Stimulated activated CD4-positive, alpha-beta T cell treated with anti-CD3 and anti-CD28 coated beads, Interleukin-4, amount 100 ng/mL, for 24 hours (primary cell): Measurements from ENCODE around the gene C8B.

ENCODE experiments used
- DNase-seq: peaks from one replicate; pipeline ENCODE4 v3.0.0-alpha.2; 2020

The C8B gene

DNA sequence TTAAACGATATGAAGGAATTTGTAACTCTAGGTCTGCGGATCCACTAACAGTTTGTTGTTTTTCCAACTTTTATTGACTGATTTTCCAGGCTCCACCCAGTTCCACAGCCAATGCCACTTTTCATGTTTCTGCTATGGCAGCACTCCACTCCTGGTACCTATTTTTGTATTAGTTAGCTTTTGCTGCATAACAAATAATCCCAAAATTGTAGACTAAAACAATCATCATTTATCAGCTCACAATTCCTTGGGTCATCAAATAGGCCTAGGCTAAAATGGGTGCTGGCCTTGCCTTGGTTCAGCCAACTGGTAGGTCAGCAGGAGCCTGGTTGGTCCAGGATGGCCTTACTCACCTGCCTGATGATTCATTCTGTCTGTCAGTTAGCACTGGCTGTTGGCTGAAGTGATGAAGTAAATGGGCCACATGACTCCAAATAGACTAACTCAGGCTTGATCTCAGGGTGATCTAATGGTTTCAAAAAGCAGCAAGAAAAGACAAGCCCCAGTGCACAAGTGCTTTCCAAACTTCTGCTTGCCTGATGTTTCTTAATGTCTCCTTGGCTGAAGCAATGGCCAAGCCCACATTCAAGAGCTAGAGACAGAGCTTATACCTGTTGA, 3.2 kb upstream of the C8B start:
- DNase-seq, result no peak

DNA sequence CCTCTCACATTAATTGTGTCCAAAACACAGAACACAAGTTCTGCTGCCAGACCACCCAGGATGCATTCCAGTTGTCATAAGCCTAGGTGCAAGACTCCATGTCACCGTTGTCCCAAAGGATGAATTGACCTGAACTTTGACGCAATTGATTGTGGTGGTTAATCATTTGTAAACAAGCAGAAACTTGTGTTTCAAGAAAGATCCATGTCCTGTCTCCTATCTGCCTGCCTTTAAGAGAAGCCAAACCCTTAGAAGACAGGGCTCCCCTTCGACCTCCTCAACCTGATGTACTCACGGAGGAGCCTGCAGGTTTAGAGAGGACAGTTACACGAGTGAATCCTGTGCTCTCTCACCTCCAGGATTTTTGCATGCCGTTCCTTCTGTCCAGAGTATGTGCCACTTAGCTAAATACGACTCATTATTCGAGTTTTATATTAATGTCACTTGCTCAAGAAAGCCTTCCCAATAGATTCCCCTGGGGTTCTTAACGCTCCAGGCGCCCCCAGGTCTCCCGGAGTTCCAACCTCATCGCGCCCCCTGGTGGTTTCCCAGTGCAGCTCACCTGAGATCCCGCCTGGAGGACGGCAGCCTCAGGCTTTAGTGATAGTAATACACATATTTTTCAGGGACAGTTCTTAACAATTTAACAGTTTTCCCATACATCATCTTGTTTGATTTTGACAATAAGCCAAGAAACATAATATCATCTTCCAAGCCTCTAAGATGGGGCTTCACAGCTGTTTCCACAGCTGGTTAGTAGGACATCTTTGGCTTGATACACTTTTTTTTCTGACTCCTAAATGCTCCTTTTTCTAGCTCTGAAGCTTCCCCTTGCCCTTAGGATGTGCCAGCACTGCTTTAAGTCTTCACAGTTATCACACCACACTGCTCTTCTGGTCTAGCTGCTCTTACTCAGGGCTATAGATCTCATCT, 2.4 kb upstream of the C8B start:
- no peak for DNase-seq

DNA sequence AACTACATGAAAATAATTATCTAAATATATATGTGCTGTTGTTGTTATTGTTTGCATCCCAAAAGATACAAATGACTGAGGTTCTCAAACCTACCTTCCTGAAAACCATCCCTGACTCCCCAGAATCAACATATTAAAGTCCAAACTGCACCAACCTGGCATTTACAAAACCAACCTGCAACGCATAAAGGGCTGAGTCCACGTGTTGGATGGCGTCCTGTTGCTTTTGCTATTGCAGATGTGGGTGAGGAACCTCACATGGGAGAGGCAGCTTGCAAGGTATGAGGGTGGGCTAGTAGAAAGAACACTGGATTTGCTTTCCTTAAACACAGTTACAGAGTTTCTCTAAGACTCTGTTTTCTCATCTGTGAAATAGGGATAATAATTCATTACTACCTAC, 1.5 kb upstream of the C8B start:
- DNase-seq, result no peak

DNA sequence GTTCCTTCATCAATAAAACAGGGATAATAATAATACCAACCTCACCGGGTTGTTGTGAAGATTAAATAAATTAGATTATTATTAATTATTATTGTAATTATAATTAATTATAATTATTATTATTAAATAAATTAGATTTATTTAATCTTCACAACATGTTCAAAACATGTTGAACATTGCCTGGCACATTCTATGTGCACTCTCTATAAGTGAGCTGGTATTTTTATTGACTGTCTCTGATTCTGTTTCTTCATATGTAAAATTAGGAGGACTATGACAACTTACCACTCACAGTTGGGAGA, 834 bp upstream of the C8B start:
- no peak for DNase-seq

DNA sequence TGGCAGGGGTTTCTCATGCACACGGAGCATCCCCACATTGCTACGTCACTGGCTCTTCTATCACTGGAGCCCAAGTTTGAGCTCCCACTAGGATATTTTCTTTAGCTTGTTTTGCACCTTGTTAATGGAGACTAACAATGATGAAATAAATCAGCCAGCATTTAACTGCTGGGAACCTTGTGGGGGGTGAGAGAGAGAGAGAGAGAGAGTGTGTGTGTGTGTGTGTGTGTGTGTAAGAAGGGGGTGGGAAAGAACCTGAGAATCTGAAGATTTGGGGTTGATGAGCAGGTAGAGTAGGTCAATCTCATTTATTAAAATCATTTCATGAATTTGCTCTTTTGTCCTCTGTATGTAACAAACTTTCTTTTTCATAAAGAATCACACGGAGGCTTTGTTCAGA, 624 bp downstream of the C8B start:
- no peak for DNase-seq

DNA sequence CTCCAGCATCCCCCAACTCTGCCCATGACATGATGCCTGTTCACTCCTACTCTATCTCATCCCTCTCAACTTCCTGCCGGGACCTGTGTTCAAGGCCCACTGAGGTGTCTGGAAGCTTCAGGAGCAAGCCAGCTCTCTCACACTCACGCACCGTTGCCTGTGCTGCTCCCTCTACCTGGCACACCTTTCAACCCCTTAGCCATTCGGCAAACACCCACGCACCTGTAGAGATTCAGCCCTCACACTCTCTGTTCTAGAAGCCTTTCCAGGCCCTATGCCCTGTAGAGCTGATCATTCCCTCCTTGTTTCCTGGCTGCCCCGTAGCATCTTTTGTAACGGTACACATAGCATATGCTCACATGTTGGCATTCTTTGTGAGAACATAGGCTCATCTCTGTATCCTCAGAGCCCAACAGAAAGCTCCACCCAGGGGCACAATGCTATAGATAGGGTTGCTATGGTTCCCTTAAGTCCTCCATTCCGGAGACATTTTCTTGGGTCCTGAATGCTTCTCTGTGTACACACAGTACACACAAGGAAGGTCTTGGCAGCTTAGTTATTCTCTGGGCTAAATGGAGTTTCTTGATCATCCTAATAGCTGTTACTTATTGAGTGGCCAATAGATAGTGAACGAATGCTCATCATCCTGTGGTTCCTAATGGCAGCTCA, 1.3 kb downstream of the C8B start:
- DNase-seq, result no peak

DNA sequence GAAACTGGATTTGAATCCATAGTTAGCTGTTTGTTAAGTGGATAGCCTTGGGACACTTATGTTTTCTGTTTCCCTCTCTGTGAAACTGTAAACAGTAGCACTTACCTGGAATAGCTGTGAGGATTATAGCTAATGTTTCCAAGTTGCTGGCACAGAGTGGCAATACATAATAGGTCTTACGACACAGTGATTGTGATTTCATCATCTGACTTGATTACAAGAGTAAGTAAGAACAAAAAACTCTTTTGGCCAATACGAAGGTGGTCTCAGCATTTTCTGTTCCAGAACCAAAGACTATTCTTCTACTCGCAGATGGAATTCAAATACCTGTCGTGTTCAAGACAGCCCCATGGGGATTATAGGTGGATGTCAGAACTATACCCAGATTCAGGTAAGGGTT, 2.1 kb downstream of the C8B start:
- no peak for DNase-seq

GRCh38 chr1:56961426-56961825, 4.4 kb downstream of the C8B start:
- DNase-seq, result no peak

DNA sequence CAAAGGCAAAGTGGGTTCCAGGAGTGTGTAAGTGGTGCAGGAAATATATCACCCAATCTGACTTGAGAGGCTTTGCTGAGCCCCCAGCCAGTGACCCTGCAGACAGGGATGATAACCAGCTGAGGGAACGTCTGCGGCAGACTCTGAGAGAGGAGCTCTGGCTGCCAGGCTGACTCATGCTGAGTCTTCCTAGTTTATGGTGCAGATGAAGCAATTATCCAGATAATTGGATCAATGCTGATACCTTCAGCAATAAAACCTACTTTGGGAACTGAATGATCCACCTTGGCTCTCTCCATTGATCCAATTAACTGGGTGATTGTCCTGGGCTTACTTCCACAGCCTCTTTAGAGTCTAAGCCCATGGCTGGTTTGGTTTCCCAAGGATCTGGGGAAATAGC, 7.3 kb downstream of the C8B start:
- no peak for DNase-seq

- DNase-seq, result no peak
Observed at GRCh38 chr1:56957931-56958330, 7.9 kb downstream of the C8B start.

GRCh38 chr1:56954664-56955063, 11.2 kb downstream of the C8B start:
- no peak for DNase-seq

- DNase-seq, result no peak
Observed at GRCh38 chr1:56953386-56953785, 12.4 kb downstream of the C8B start.

- DNase-seq, result no peak
Observed at GRCh38 chr1:56952501-56952900, 13.3 kb downstream of the C8B start.

GRCh38 chr1:56948403-56949023, 17.3 kb downstream of the C8B start:
- no peak for DNase-seq

DNA sequence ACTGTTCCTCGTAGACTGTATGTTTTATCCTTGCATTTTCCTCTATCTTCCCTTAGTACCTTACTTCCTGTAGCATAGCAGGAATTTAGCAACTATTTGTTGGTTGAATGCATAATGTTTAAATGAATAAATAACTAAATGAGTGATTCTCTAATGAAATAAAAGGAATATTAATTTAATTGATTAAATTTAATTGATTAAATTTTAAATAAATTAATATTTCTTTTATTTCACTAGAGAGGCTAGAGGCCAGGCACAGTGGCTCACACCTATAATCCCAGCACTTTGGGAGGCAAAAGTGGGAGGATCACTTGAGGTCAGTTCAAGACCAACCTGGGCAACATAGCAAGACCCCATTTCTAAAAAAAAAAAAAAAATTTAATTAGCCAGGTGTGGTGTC, 25.8 kb downstream of the C8B start:
- no peak for DNase-seq

GRCh38 chr1:56939209-56939608, 26.6 kb downstream of the C8B start:
- no peak for DNase-seq

- no peak for DNase-seq
Observed at GRCh38 chr1:56938646-56939045, 27.2 kb downstream of the C8B start.

DNA sequence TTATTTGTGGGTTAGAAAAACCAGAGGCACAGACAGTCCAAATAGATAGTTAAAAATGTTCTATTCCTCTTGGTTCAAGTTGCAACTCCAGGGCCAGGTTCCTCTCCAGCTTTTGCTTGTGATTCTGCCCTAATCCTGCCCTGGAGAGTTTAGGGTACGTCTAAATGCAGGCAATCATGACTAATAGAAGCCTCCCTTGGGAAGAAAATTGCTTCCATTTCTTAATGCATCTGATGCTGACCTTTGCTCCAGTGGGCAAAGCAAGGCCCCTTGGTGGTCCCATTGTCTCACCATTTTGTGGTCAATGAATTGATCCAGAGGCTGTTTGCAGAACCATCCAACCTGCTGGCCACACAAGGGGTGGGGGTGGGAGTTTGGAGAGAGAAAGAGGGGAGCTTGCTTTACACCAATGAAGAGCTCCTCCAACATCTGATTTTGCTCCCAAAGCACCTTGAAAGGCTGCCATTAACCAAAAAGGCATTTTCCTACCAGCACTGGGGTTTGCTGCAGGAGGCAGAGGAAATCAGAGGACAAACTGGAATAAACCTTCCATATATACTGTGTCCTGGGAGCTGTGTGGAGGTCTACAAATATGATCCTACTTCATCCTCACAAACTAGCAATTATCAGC, 31.3 kb downstream of the C8B start:
- DNase-seq, result no peak

- no peak for DNase-seq
Observed at GRCh38 chr1:56933606-56934005, 32.2 kb downstream of the C8B start.

- DNase-seq, result no peak
Observed at GRCh38 chr1:56933161-56933560, 32.7 kb downstream of the C8B start.

GRCh38 chr1:56931686-56932085, 34.1 kb downstream of the C8B start:
- no peak for DNase-seq

- no peak for DNase-seq
Observed at GRCh38 chr1:56931211-56931610, 34.6 kb downstream of the C8B start.

- no peak for DNase-seq
Observed at GRCh38 chr1:56929492-56929891, 36.3 kb downstream of the C8B start.
